PC-3 (cell line): ENCODE results near the gene ADO. TPM values are rescaled to one million over a fixed set of nuclear protein-coding genes. Genes with fewer than 3 reads are reported as not detected.

Source experiments
- ATAC-seq: fragments of 200-7000 bp; cut with Tn5 transposase; 2 replicates; pipeline ENCODE4 v1.9.1; 2020; ENCODE audit warnings: mild to moderate bottlenecking, moderate library complexity
- BruUV-seq: library from RNA; stranded (reverse); fragments of 400-500 nt; replicated peaks from 2 replicates; lab custom pipeline; 2021; lab: Mats Ljungman, UMichigan
- CTCF ChIA-PET: fragments of 300-600 bp; sonication (Branson Sonifier 250); formaldehyde crosslinking; loops from one replicate; lab custom pipeline; 2022; ENCODE audit warnings: antibody characterized with exemption; lab: Charles Lee
- POLR2A ChIA-PET: fragments of 300-600 bp; sonication (Branson Sonifier 250); formaldehyde crosslinking; loops from one replicate; lab custom pipeline; 2022; ENCODE audit warnings: antibody characterized with exemption; ENCODE audit not compliant: unreplicated experiment; lab: Charles Lee
- DNase-seq: peaks from one replicate; pipeline ENCODE4 v3.0.0-alpha.2; 2015
- H2AFZ ChIP-seq: fragments of 300-600 bp; sonication (generic); 2 replicates; pipeline ENCODE4 v1.6.0; 2016; ENCODE audit warnings: antibody characterized with exemption, low read length
- H3F3A ChIP-seq: fragments of 300-600 bp; sonication (generic); one replicate; pipeline ENCODE4 v1.6.0; 2017; ENCODE audit warnings: antibody characterized with exemption, low read length, control low read depth, mild to moderate bottlenecking; ENCODE audit not compliant: unreplicated experiment
- H3K27ac ChIP-seq: fragments of 300-600 bp; sonication (generic); 2 replicates; pipeline ENCODE4 v1.5.1; 2016; ENCODE audit warnings: mild to moderate bottlenecking, low read length
- H3K27me3 ChIP-seq: fragments of 300-600 bp; sonication (generic); 2 replicates; pipeline ENCODE4 v1.6.1; 2016; ENCODE audit warnings: low read length, mixed read lengths
- H3K36me3 ChIP-seq: fragments of 300-600 bp; sonication (generic); 2 replicates; pipeline ENCODE4 v1.6.1; 2016; ENCODE audit warnings: low read depth, mixed run types, low read length, mixed read lengths
- H3K4me1 ChIP-seq: fragments of 300-600 bp; sonication (generic); 2 replicates; pipeline ENCODE4 v1.5.1; 2016; ENCODE audit warnings: low read length; ENCODE audit not compliant: insufficient read depth
- H3K4me2 ChIP-seq: fragments of 300-600 bp; sonication (generic); 2 replicates; pipeline ENCODE4 v1.6.0; 2016; ENCODE audit warnings: low read length
- H3K4me3 ChIP-seq: fragments of 300-600 bp; sonication (generic); 2 replicates; pipeline ENCODE4 v1.5.1; 2016; ENCODE audit warnings: mild to moderate bottlenecking, low read length, mixed read lengths
- H3K79me2 ChIP-seq: fragments of 300-600 bp; sonication (generic); 2 replicates; pipeline ENCODE4 v1.6.1; 2017; ENCODE audit warnings: low read length, mixed read lengths
- H3K9ac ChIP-seq: fragments of 300-600 bp; sonication (generic); 2 replicates; pipeline ENCODE4 v1.6.0; 2016; ENCODE audit warnings: mild to moderate bottlenecking, low read length
- H3K9me2 ChIP-seq: fragments of 300-600 bp; sonication (generic); replicated peaks from 2 replicates; pipeline ENCODE4 v1.6.1; 2016; ENCODE audit warnings: mixed run types, low read length, mixed read lengths
- H3K9me3 ChIP-seq: fragments of 300-600 bp; sonication (generic); 2 replicates; pipeline ENCODE4 v1.6.1; 2016; ENCODE audit warnings: low read length, mixed read lengths
- H4K20me1 ChIP-seq: fragments of 300-600 bp; sonication (generic); 2 replicates; pipeline ENCODE4 v1.6.1; 2016; ENCODE audit warnings: low read length, mixed read lengths
- CTCF ChIP-seq: fragments of 300-600 bp; sonication (generic); conservative IDR thresholded peaks from 2 replicates; pipeline ENCODE4 v1.5.1; 2017; ENCODE audit warnings: antibody characterized with exemption, low read depth, mild to moderate bottlenecking, low read length
- EZH2 ChIP-seq: fragments of 300-600 bp; sonication (generic); IDR thresholded peaks from one replicate; pipeline ENCODE4 v1.6.1; 2017; ENCODE audit warnings: antibody characterized with exemption, mild to moderate bottlenecking, low read length; ENCODE audit not compliant: unreplicated experiment
- EZH2phosphoT487 ChIP-seq: fragments of 300-600 bp; sonication (generic); IDR thresholded peaks from 2 replicates; pipeline ENCODE4 v1.6.1; 2018; ENCODE audit warnings: mild to moderate bottlenecking, antibody characterized with exemption, low read length, borderline replicate concordance
- intact Hi-C: fragments of 100-400 bp; cut with micrococcal nuclease; formaldehyde crosslinking; loops from 2 replicates; pipeline ENCODE4 v1.9.0; 2023
- total RNA-seq: library from RNA; depleted of rRNA; stranded (reverse); fragments of >200 nt; gene quantifications from 2 replicates; pipeline ENCODE4 v1.2.3, GENCODE V29; 2014

ADO gene
- total RNA-seq, 1 experiment from 2014 or later = 107 TPM

- CTCF ChIA-PET = no interaction called here
- intact Hi-C loops = no loop called here
- Histone ChIP-seq H3K9ac (no peak overlapping the region), H3K36me3 (no peaks in the 10 kb centered on the region; the same call in 1 of the 2 replicates), H3K27ac (no peak overlapping the region), H3K79me2 (no peaks in the 10 kb centered on the region), H3K9me2 (no peaks in the 10 kb centered on the region), H3K4me3 (no peak overlapping the region), H3K4me2 (no peak overlapping the region), H3K9me3 (peaks cover 11% of the 10 kb centered on the region), H3F3A (no peaks in the 10 kb centered on the region), H3K27me3 (no peaks in the 10 kb centered on the region), H2AFZ (no peak overlapping the region), H3K4me1 (no peaks in the 10 kb centered on the region), H4K20me1 (no peaks in the 10 kb centered on the region)
- no TSS peak for BruUV-seq
- POLR2A ChIA-PET = no interaction called here
- no peak for TF ChIP-seq EZH2phosphoT487
- no peak for TF ChIP-seq CTCF
- no peak for TF ChIP-seq EZH2
- DNase-seq (no peak), ATAC-seq (no peak)
Observed at GRCh38 chr10:62844280-62845011, 39.9 kb downstream of the ADO start.

GRCh38 chr10:62847433-62847832, 42.9 kb downstream of the ADO start:
- Histone ChIP-seq H3K4me3 (no peak overlapping the region), H3K4me2 (no peak overlapping the region), H3K27ac (no peak overlapping the region), H3K27me3 (no peaks in the 10 kb centered on the region), H3K9me2 (no peaks in the 10 kb centered on the region), H3K9me3 (peaks cover 11% of the 10 kb centered on the region), H3K9ac (no peak overlapping the region), H2AFZ (no peak overlapping the region), H4K20me1 (no peaks in the 10 kb centered on the region), H3K36me3 (no peaks in the 10 kb centered on the region; the same call in 1 of the 2 replicates), H3F3A (no peaks in the 10 kb centered on the region), H3K4me1 (no peaks in the 10 kb centered on the region), H3K79me2 (no peaks in the 10 kb centered on the region)
- ATAC-seq (no peak), DNase-seq (no peak)
- BruUV-seq = no TSS peak
- intact Hi-C loops = no loop called here
- TF ChIP-seq EZH2phosphoT487 (no peak), CTCF (no peak), EZH2 (no peak)
- POLR2A ChIA-PET = no interaction called here
- CTCF ChIA-PET = no interaction called here

- no peaks in the 10 kb centered on the region for H4K20me1 ChIP-seq
- H3K4me1 ChIP-seq = peaks cover 6% of the 10 kb centered on the region; the same call in 1 of the 2 replicates
- ChIA-PET CTCF (interaction anchor here (0.7 kb wide), 1 partner anchor 238 kb away, joined by 3 read pairs; no protein-coding TSS in a partner anchor), POLR2A (no interaction called here)
- H3K4me3 ChIP-seq = no peak overlapping the region
- intact Hi-C loops = no loop called here
- no TSS peak for BruUV-seq
- H3K27ac ChIP-seq = no peak overlapping the region
- no peaks in the 10 kb centered on the region; the same call in 1 of the 2 replicates for H3K36me3 ChIP-seq
- H3K9ac ChIP-seq = no peak overlapping the region
- H2AFZ ChIP-seq = no peak overlapping the region
- H3F3A ChIP-seq = no peaks in the 10 kb centered on the region
- H3K79me2 ChIP-seq = no peaks in the 10 kb centered on the region
- no peaks in the 10 kb centered on the region for H3K27me3 ChIP-seq
- peaks cover 11% of the 10 kb centered on the region for H3K9me3 ChIP-seq
- no peak for DNase-seq
- no peak overlapping the region for H3K4me2 ChIP-seq
- ATAC-seq = no peak
- no peaks in the 10 kb centered on the region for H3K9me2 ChIP-seq
- no peak for TF ChIP-seq EZH2phosphoT487
- no peak for TF ChIP-seq CTCF
- no peak for TF ChIP-seq EZH2
Observed at GRCh38 chr10:62850646-62851045, 46.1 kb downstream of the ADO start.
